ENCODE measurements around the gene DEF6. TPM values are rescaled to one million over a fixed set of nuclear protein-coding genes. Genes with fewer than 3 reads are reported as not detected.

DEF6 gene
- total RNA-seq, 1 experiment from 2014 or later = 5.7 TPM

DNA sequence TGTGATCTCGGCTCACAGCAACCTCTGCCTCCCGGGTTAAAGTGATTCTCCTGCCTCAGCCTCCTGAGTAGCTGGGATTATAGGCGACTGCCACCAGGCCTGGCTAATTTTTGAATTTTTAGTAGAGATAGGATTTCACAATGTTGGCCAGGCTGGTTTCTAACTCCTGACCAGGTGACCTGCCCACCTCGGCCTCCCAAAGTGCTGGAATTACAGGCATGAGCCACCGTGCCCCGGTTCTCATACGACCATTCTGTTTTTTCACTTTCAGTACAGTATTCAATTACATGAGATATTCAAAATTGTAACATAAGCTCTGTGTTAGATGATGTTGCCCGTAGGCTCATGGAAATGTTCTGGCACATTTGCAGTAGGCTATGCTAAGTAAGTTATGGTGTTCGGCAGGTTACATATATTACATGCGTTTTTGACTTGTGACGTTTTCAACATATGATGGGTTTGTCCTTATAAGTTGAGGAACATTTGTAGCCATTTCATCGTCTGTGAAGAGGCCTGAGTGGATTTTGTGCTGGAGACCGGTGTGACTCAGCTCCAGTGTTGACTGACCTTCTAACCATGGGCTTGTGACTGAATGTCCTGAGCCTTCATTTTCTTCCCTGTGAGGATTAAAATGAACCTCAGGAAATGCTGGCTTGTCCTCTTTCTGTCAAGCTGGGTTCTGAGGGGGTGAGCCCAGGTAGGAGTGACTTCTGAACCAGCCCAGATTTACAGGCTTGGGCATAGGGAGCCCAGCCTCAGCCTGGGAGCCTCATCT lies 56.9 kb downstream of the DEF6 start:
- no peak overlapping the region for H3K4me3 ChIP-seq (ENCODE audit: low read depth, low read length)
- H3K27me3 Mint-ChIP-seq (ENCODE audit: insufficient read depth, unreplicated experiment) = no peaks in the 10 kb centered on the region
- ChIA-PET CTCF (no interaction called here), POLR2A (interaction anchor here (0.8 kb wide), 1 partner anchor 117 kb away, joined by 5 read pairs; no protein-coding TSS in a partner anchor)
- no peak for TF ChIP-seq CTCF (IDR thresholded peaks at IDR 0.05; ENCODE audit: insufficient read depth in 1 of 2, low read depth in 1 of 2, low read length in 1 of 2, severe bottlenecking in 1 of 2, unreplicated experiment in 1 of 2)
- no peaks in the 10 kb centered on the region for H3K4me1 ChIP-seq
- H3K9me3 ChIP-seq = no peaks in the 10 kb centered on the region
- no peaks in the 10 kb centered on the region for H3K27me3 ChIP-seq (replicated peaks; ENCODE audit: control insufficient read depth, insufficient read depth, low read length)
- intact Hi-C loops (cut with micrococcal nuclease; ENCODE audit: unreplicated experiment) = no loop called here
- H3K4me3 Mint-ChIP-seq (ENCODE audit: unreplicated experiment) = no peak overlapping the region
- peaks cover 30% of the 10 kb centered on the region for H3K36me3 Mint-ChIP-seq (ENCODE audit: insufficient read depth, unreplicated experiment)
- H3K4me1 Mint-ChIP-seq (ENCODE audit: low read depth, unreplicated experiment) = no peaks in the 10 kb centered on the region
- no peak for DNase-seq
- no TSS peak for BruUV-seq (replicated peaks)
- H3K27ac Mint-ChIP-seq (ENCODE audit: unreplicated experiment) = no peak overlapping the region
- no peaks in the 10 kb centered on the region for H3K9me3 Mint-ChIP-seq (ENCODE audit: unreplicated experiment)
- no peaks in the 10 kb centered on the region for H3K36me3 ChIP-seq (ENCODE audit: control insufficient read depth, insufficient read depth, low read length)

DNA sequence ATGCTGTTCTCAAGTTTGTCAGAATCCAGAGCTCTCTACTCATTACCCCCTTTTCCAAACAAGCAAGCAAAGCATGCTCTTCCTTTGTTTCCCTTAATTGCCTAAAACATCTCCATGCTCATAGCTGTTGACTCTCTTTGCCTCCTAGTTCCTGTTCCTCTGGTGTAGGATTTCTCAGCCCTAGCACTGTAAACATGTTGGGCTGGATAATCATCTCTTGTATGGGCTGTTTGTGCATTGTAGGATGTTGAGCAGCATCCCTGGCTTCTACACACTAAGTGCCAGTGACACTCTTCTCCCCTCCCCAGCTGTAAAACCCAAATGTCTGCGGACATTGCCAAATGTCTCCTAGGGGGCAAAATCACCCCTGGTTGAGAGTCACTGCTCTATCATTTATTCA lies 58.8 kb downstream of the DEF6 start:
- POLR2A ChIA-PET = no interaction called here
- Mint-ChIP-seq H3K9me3 (ENCODE audit: unreplicated experiment) (no peaks in the 10 kb centered on the region), H3K27me3 (ENCODE audit: insufficient read depth, unreplicated experiment) (no peaks in the 10 kb centered on the region), H3K36me3 (ENCODE audit: insufficient read depth, unreplicated experiment) (peaks cover 14% of the 10 kb centered on the region), H3K4me3 (ENCODE audit: unreplicated experiment) (no peak overlapping the region), H3K4me1 (ENCODE audit: low read depth, unreplicated experiment) (peaks cover 8% of the 10 kb centered on the region), H3K27ac (ENCODE audit: unreplicated experiment) (no peak overlapping the region)
- Histone ChIP-seq H3K27me3 (replicated peaks; ENCODE audit: control insufficient read depth, insufficient read depth, low read length) (no peaks in the 10 kb centered on the region), H3K4me3 (ENCODE audit: low read depth, low read length) (no peak overlapping the region), H3K36me3 (ENCODE audit: control insufficient read depth, insufficient read depth, low read length) (no peaks in the 10 kb centered on the region), H3K9me3 (no peaks in the 10 kb centered on the region), H3K4me1 (peaks cover 12% of the 10 kb centered on the region; the same call in 1 of the 2 replicates)
- no peak for DNase-seq
- CTCF ChIA-PET = no interaction called here
- intact Hi-C loops (cut with micrococcal nuclease; ENCODE audit: unreplicated experiment) = no loop called here
- BruUV-seq (replicated peaks) = no TSS peak
- no peak for TF ChIP-seq CTCF (IDR thresholded peaks at IDR 0.05; ENCODE audit: insufficient read depth in 1 of 2, low read depth in 1 of 2, low read length in 1 of 2, severe bottlenecking in 1 of 2, unreplicated experiment in 1 of 2)

DNA sequence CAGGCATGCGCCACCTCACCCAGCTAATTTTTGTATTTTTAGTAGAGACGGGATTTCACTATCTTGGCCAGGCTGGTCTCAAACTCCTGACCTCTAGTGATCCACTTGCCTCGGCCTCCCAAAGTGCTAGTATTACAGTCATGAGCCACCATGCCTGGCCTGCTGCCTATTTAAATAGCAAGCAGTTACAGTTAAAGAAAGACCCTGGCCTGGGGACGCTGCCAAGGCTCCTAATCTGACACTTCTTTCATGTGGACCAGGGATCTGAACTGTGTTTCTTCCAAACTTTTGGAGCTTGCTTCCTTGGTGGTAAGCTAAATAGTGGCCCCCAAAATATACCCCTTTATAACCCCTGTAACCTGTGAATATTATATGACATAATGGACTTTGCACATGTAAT lies 60.1 kb downstream of the DEF6 start:
- no peaks in the 10 kb centered on the region for H3K9me3 Mint-ChIP-seq (ENCODE audit: unreplicated experiment)
- intact Hi-C loops (cut with micrococcal nuclease; ENCODE audit: unreplicated experiment) = no loop called here
- no peak for TF ChIP-seq CTCF (IDR thresholded peaks at IDR 0.05; ENCODE audit: insufficient read depth in 1 of 2, low read depth in 1 of 2, low read length in 1 of 2, severe bottlenecking in 1 of 2, unreplicated experiment in 1 of 2)
- H3K36me3 Mint-ChIP-seq (ENCODE audit: insufficient read depth, unreplicated experiment) = peaks cover 14% of the 10 kb centered on the region
- peaks cover 12% of the 10 kb centered on the region; the same call in 1 of the 2 replicates for H3K4me1 ChIP-seq
- DNase-seq = no peak
- H3K27ac Mint-ChIP-seq (ENCODE audit: unreplicated experiment) = no peak overlapping the region
- H3K4me3 Mint-ChIP-seq (ENCODE audit: unreplicated experiment) = no peak overlapping the region
- H3K4me1 Mint-ChIP-seq (ENCODE audit: low read depth, unreplicated experiment) = peaks cover 8% of the 10 kb centered on the region
- H3K27me3 ChIP-seq (replicated peaks; ENCODE audit: control insufficient read depth, insufficient read depth, low read length) = no peaks in the 10 kb centered on the region
- no peaks in the 10 kb centered on the region for H3K36me3 ChIP-seq (ENCODE audit: control insufficient read depth, insufficient read depth, low read length)
- no peak overlapping the region for H3K4me3 ChIP-seq (ENCODE audit: low read depth, low read length)
- no TSS peak for BruUV-seq (replicated peaks)
- no peaks in the 10 kb centered on the region for H3K27me3 Mint-ChIP-seq (ENCODE audit: insufficient read depth, unreplicated experiment)
- no peaks in the 10 kb centered on the region for H3K9me3 ChIP-seq
- ChIA-PET CTCF (interaction anchor here (0.7 kb wide), 1 partner anchor 108 kb away, joined by 4 read pairs; no protein-coding TSS in a partner anchor), POLR2A (no interaction called here)
